Measurements from ENCODE around the gene PTPRK. TPM values are rescaled to one million over a fixed set of nuclear protein-coding genes. Genes with fewer than 3 reads are reported as not detected.

The PTPRK gene
- total and polyA plus RNA-seq, 2 experiments from 2014 or later = 26.9 to 56.4 TPM

DNA sequence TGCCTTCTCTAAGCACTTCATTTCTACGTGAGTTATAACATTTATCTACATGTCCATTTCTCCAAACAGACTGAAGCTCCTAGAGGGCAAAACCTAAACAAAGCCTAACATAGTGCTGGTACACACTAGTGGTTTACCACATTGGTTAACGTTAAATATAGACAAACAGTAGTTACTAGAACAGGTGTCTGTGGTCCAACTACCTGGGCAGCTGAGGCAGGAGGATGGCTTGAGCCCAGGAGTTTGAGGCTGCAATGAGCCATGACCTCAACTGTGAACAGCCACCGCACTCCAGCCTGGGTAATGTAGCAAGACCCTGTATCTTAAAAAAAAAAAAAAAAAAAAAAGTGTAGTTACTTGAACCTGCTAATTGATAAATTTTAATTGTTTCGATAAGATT is 26.5 kb downstream of the PTPRK start:
- no peak overlapping the region for H3K27ac ChIP-seq (ENCODE audit: low read depth)
- H3K27me3 ChIP-seq (ENCODE audit: insufficient read depth) = no peaks in the 10 kb centered on the region
- peaks cover 16% of the 10 kb centered on the region for H4K20me1 ChIP-seq (replicated peaks; ENCODE audit: insufficient read depth)
- no peaks in the 10 kb centered on the region for H3K9me3 Mint-ChIP-seq
- no peak for DNase-seq (ENCODE audit: low spot score)
- peaks cover 3% of the 10 kb centered on the region; the same call in 1 of the 3 replicates for H3K36me3 Mint-ChIP-seq (ENCODE audit: low read depth)
- H3F3A ChIP-seq (replicated peaks; ENCODE audit: low read depth) = no peaks in the 10 kb centered on the region
- no peaks in the 10 kb centered on the region for H3K36me3 ChIP-seq (ENCODE audit: insufficient read depth)
- H3K27me3 Mint-ChIP-seq (ENCODE audit: insufficient read depth, low read depth, poor library complexity) = no peaks in the 10 kb centered on the region
- H3K79me2 ChIP-seq (replicated peaks; ENCODE audit: insufficient read depth) = peaks cover 93% of the 10 kb centered on the region
- H3K9me2 ChIP-seq (ENCODE audit: insufficient read depth) = no peaks in the 10 kb centered on the region
- no peak overlapping the region for H3K4me3 ChIP-seq
- H3K4me3 Mint-ChIP-seq = no peak overlapping the region
- peaks cover 66% of the 10 kb centered on the region for H3K4me1 ChIP-seq (ENCODE audit: insufficient read depth)
- H3K27ac Mint-ChIP-seq = no peak overlapping the region
- H2AFZ ChIP-seq = no peak overlapping the region
- no peak for TF ChIP-seq EZH2phosphoT487 (IDR thresholded peaks at IDR 0.05; ENCODE audit: unreplicated experiment)
- TF ChIP-seq ETS1 (IDR thresholded peaks at IDR 0.05) = no peak
- TF ChIP-seq REST (IDR thresholded peaks at IDR 0.05; ENCODE audit: unreplicated experiment) = no peak
- no peak for TF ChIP-seq EZH2 (IDR thresholded peaks at IDR 0.05; ENCODE audit: low read depth, unreplicated experiment)
- TF ChIP-seq STAT1 (IDR thresholded peaks at IDR 0.05; ENCODE audit: unreplicated experiment) = no peak
- TF ChIP-seq CREB1 (CRISPR knock-in tag; IDR thresholded peaks at IDR 0.05; ENCODE audit: low read depth) = no peak
- ATAC-seq = no peak
- 0 out of 2 replicates have a peak overlapping the region, but pooled peaks have one; percentile 2 for H3K4me2 ChIP-seq
- H3K4me1 Mint-ChIP-seq = peaks cover 60% of the 10 kb centered on the region

DNA sequence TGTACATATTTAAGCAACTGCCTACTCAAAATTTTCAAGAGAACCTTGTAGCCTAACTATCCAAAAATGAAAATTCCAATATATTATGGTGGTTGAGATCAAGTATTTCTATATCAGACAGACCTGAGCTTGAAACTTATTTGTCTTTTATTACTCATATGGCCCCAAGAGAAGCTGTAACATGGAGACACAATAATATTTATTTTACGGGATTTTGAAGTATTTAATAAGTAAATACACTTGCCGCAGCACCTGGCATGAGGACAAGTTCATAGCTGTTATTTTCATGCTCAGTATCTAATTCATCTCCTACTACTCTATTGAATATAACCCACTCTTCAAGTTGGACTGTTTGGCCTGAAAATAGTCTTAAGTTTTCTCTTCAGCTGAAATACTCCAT is 28.0 kb downstream of the PTPRK start:
- Histone ChIP-seq H3K4me1 (ENCODE audit: insufficient read depth) (peaks cover 52% of the 10 kb centered on the region), H3K4me3 (no peak overlapping the region), H3K9me2 (ENCODE audit: insufficient read depth) (no peaks in the 10 kb centered on the region), H3K4me2 (peak overlapping the region; percentile 53), H3K27me3 (ENCODE audit: insufficient read depth) (no peaks in the 10 kb centered on the region), H3K27ac (ENCODE audit: low read depth) (no peak overlapping the region), H3K36me3 (ENCODE audit: insufficient read depth) (no peaks in the 10 kb centered on the region), H3F3A (replicated peaks; ENCODE audit: low read depth) (no peaks in the 10 kb centered on the region), H2AFZ (no peak overlapping the region), H4K20me1 (replicated peaks; ENCODE audit: insufficient read depth) (peaks cover 16% of the 10 kb centered on the region), H3K79me2 (replicated peaks; ENCODE audit: insufficient read depth) (peaks cover 84% of the 10 kb centered on the region)
- H3K4me1 Mint-ChIP-seq = peaks cover 48% of the 10 kb centered on the region
- DNase-seq (ENCODE audit: low spot score) (no peak), ATAC-seq (no peak)
- H3K9me3 Mint-ChIP-seq = no peaks in the 10 kb centered on the region
- no peak overlapping the region for H3K27ac Mint-ChIP-seq
- H3K27me3 Mint-ChIP-seq (ENCODE audit: insufficient read depth, low read depth, poor library complexity) = no peaks in the 10 kb centered on the region
- peaks cover 3% of the 10 kb centered on the region; the same call in 1 of the 3 replicates for H3K36me3 Mint-ChIP-seq (ENCODE audit: low read depth)
- no peak overlapping the region for H3K4me3 Mint-ChIP-seq
- TF ChIP-seq ZNF331 (CRISPR knock-in tag; IDR thresholded peaks at IDR 0.05; ENCODE audit: low read depth) (no peak), CREB1 (CRISPR knock-in tag; IDR thresholded peaks at IDR 0.05; ENCODE audit: low read depth) (no peak), STAT1 (IDR thresholded peaks at IDR 0.05; ENCODE audit: unreplicated experiment) (no peak), ETS1 (IDR thresholded peaks at IDR 0.05) (no peak), ZNF114 (CRISPR knock-in tag; IDR thresholded peaks at IDR 0.05) (no peak), REST (IDR thresholded peaks at IDR 0.05; ENCODE audit: unreplicated experiment) (no peak), EZH2 (IDR thresholded peaks at IDR 0.05; ENCODE audit: low read depth, unreplicated experiment) (no peak), EZH2phosphoT487 (IDR thresholded peaks at IDR 0.05; ENCODE audit: unreplicated experiment) (no peak), JUNB (IDR thresholded peaks at IDR 0.05; ENCODE audit: unreplicated experiment) (no peak)
